Activated T-helper 17 cell treated with anti-CD3 and anti-CD28 coated beads, Interleukin-2, amount 50 U/mL, for 72 hours (primary cell): Measurements from ENCODE around the gene TEX52. TPM values are rescaled to one million over a fixed set of nuclear protein-coding genes. Genes with fewer than 3 reads are reported as not detected.

Experiments
- ATAC-seq: fragments of 150-1000 bp; cut with Tn5 transposase; replicated peaks from 2 replicates; pipeline ENCODE4 v1.10.0; 2021; ENCODE audit warnings: mild to moderate bottlenecking, moderate library complexity
- H3K27ac Mint-ChIP-seq: one replicate; pipeline ENCODE4 v1.8.0; 2022; ENCODE audit warnings: mixed read lengths
- H3K27me3 Mint-ChIP-seq: one replicate; pipeline ENCODE4 v1.8.0; 2022; ENCODE audit warnings: mixed read lengths
- H3K36me3 Mint-ChIP-seq: one replicate; pipeline ENCODE4 v1.8.0; 2022; ENCODE audit warnings: low read depth, mild to moderate bottlenecking, mixed read lengths
- H3K4me1 Mint-ChIP-seq: one replicate; pipeline ENCODE4 v1.8.0; 2022; ENCODE audit warnings: mixed read lengths
- H3K4me3 Mint-ChIP-seq: one replicate; pipeline ENCODE4 v1.8.0; 2022; ENCODE audit warnings: mild to moderate bottlenecking, mixed read lengths
- H3K9me3 Mint-ChIP-seq: one replicate; pipeline ENCODE4 v1.8.0; 2022; ENCODE audit warnings: mixed read lengths
- total RNA-seq, 2 donors: library from RNA; stranded (reverse); gene quantifications; one replicate each; pipeline ENCODE4 v1.2.3, GENCODE V29; 2022

The TEX52 gene
- total RNA-seq, result under 1 TPM in 1 of 2 donors, not detected in 1; 0.35 TPM

DNA sequence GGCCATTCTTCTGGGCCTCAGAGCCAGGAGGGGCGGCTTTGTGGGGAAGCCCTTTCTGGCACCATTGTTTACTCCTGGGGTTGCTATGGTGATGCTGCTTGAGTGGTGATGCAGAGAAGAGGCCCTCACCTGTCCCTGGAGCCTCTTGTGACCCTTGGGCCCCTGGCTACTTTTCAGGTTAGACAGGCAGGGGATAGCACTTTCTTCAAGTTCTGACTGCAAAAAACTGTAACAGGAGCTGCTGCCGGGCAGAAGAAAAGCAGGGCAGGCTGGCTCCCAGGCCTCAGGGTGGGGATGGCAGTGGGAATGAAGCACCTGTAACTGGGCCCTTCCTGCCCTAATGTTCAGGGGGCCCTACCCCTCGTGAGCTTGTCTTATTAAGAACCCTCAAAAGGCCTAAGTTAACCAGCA is at the start of gene TEX52:
Gene TEX52, minus strand, starts transcription at position 19 of the 411 bp plus-strand sequence. Its CDS starts 13 bp downstream, at position 6.
- peak; percentile 22 for ATAC-seq
- H3K4me1 Mint-ChIP-seq, result peaks cover 4% of the 10 kb centered on the region
- no peak within 1 kb of the TSS for H3K4me3 Mint-ChIP-seq
- peaks cover 43% of the 10 kb centered on the region for H3K36me3 Mint-ChIP-seq
- no peaks in the 10 kb centered on the region for H3K9me3 Mint-ChIP-seq
- H3K27ac Mint-ChIP-seq, result peak within 1 kb of the TSS; percentile 49
- H3K27me3 Mint-ChIP-seq, result no peaks in the 10 kb centered on the region

GRCh38 chr12:2904260-2904659 is 47.4 kb upstream of the TEX52 start:
- no peaks in the 10 kb centered on the region for H3K27me3 Mint-ChIP-seq
- no peak for ATAC-seq
- no peaks in the 10 kb centered on the region for H3K9me3 Mint-ChIP-seq
- no peaks in the 10 kb centered on the region for H3K4me1 Mint-ChIP-seq
- H3K36me3 Mint-ChIP-seq, result no peaks in the 10 kb centered on the region
- H3K4me3 Mint-ChIP-seq, result no peak overlapping the region
- H3K27ac Mint-ChIP-seq, result no peak overlapping the region

DNA sequence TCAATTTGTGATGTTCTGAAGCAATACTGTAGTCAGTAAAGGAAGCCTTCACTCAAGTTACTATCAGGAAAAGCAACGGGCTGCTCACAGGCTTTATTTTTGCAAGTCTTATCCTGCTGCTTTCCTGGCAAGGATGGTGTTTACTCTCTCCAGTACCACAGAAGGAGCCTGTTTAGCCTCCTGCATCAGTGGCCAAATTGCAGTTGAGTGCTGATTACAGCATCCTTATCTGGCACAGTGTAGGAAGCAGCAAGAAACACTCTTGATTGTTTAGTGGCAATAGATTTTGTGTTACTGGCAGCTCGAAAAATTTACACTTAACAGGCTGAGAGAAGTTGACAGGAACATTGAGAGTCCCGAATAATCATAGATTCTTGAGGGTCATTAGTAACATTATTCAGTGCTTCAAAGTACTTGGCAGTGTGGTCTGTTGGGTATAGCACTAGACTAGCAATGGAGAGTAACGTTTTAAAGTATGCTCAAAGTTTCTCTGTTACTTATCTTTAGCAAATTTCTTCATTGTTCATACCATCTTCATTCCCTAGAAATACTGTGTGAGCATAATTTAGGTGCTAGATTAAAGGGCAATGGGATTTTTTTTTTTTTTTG is 45.5 kb upstream of the TEX52 start:
- no peaks in the 10 kb centered on the region for H3K27me3 Mint-ChIP-seq
- H3K9me3 Mint-ChIP-seq, result no peaks in the 10 kb centered on the region
- H3K4me3 Mint-ChIP-seq, result no peak overlapping the region

DNA sequence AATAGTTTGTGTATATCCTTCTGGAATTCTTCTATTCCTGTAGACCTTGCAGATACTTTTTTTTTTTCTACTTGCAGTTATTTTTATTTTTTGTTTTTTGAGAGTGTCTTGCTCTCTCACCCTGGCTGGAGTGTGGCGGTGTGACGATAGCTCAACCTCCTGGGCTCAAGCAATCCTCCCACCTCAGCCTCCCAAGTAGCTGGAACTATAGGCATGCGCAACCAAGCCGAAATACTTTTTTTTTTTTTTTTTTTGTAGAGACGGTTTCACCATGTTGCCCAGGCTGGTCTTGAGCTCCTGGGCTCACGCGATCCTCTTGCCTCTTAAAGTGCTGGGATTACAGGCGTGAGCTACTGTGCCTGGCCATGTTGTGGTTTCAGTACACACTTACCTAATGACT is 43.8 kb upstream of the TEX52 start:
- no peaks in the 10 kb centered on the region for H3K9me3 Mint-ChIP-seq
- H3K27me3 Mint-ChIP-seq, result no peaks in the 10 kb centered on the region
- no peak overlapping the region for H3K27ac Mint-ChIP-seq
- H3K4me3 Mint-ChIP-seq, result no peak overlapping the region
- no peak for ATAC-seq
- H3K4me1 Mint-ChIP-seq, result no peaks in the 10 kb centered on the region
- no peaks in the 10 kb centered on the region for H3K36me3 Mint-ChIP-seq

More for the DNA sequence above, 45.5 kb upstream of the TEX52 start:
- Mint-ChIP-seq H3K36me3 (no peaks in the 10 kb centered on the region), H3K27ac (no peak overlapping the region), H3K4me1 (no peaks in the 10 kb centered on the region)
- ATAC-seq, result no peak

- Mint-ChIP-seq H3K4me1 (no peaks in the 10 kb centered on the region), H3K27ac (no peak overlapping the region), H3K9me3 (no peaks in the 10 kb centered on the region), H3K4me3 (no peak overlapping the region), H3K36me3 (no peaks in the 10 kb centered on the region), H3K27me3 (no peaks in the 10 kb centered on the region)
- no peak for ATAC-seq
Observed at GRCh38 chr12:2897418-2897817, 40.6 kb upstream of the TEX52 start.

DNA sequence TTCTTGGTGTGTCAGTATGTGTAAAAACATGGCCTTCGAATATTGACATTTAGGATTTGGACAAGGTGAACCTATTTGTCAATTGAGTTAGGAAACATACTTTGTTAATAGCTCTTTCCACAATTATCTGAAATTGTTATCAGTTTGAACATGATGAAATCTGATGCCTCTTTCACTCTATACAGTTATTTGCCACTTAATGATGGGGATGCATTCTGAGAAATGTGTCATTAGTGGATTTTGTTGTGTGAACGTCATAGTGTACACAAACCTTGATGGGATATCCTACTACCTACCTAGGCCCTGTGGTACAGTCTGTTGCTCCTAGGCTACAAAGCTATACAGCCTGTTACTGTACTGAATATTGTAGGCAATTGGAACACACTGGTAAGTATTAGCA is 38.7 kb upstream of the TEX52 start:
- ATAC-seq, result no peak
- Mint-ChIP-seq H3K27ac (no peak overlapping the region), H3K27me3 (no peaks in the 10 kb centered on the region), H3K4me3 (no peak overlapping the region), H3K9me3 (no peaks in the 10 kb centered on the region), H3K4me1 (peaks cover under 1% of the 10 kb centered on the region), H3K36me3 (peaks cover 4% of the 10 kb centered on the region)

DNA sequence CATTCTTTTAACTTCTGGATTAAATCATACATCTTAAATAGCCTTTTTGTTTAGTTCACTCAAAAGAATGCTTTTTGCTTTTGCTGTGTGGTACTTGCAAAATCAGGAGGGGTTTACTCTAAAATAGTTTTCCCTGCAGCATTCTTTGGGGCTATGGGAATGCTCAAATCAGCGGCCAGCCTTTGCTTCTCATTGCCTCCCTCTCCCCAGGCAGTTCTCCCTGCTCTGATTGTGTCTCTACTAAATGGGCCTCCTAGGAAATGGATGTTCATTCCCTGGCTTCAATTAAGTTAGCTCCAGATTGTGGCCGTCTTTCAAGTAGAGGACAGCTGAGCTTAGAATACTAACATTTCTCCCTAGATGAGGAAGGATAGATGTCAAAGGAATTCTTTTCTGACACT is 38.2 kb upstream of the TEX52 start:
- no peak for ATAC-seq
- H3K36me3 Mint-ChIP-seq, result peaks cover 6% of the 10 kb centered on the region
- no peak overlapping the region for H3K4me3 Mint-ChIP-seq
- H3K9me3 Mint-ChIP-seq, result no peaks in the 10 kb centered on the region
- peaks cover 5% of the 10 kb centered on the region for H3K4me1 Mint-ChIP-seq
- H3K27me3 Mint-ChIP-seq, result no peaks in the 10 kb centered on the region
- H3K27ac Mint-ChIP-seq, result no peak overlapping the region

- no peak for ATAC-seq
- Mint-ChIP-seq H3K36me3 (peaks cover 19% of the 10 kb centered on the region), H3K9me3 (no peaks in the 10 kb centered on the region), H3K27ac (no peak overlapping the region), H3K4me1 (peaks cover 11% of the 10 kb centered on the region), H3K4me3 (peak overlapping the region; percentile 36), H3K27me3 (no peaks in the 10 kb centered on the region)
Observed at GRCh38 chr12:2893007-2893406, 36.2 kb upstream of the TEX52 start.

GRCh38 chr12:2892246-2892645 is 35.4 kb upstream of the TEX52 start:
- Mint-ChIP-seq H3K4me3 (peak overlapping the region; percentile 82), H3K4me1 (peaks cover 11% of the 10 kb centered on the region), H3K9me3 (no peaks in the 10 kb centered on the region), H3K36me3 (peaks cover 27% of the 10 kb centered on the region), H3K27me3 (no peaks in the 10 kb centered on the region), H3K27ac (no peak overlapping the region)
- ATAC-seq, result no peak

GRCh38 chr12:2891240-2892053 is 34.6 kb upstream of the TEX52 start:
- Mint-ChIP-seq H3K9me3 (no peaks in the 10 kb centered on the region), H3K4me1 (peaks cover 11% of the 10 kb centered on the region), H3K27ac (peak overlapping the region; percentile 89), H3K27me3 (no peaks in the 10 kb centered on the region), H3K36me3 (peaks cover 32% of the 10 kb centered on the region), H3K4me3 (peak overlapping the region; percentile 82)
- peak; percentile 20 for ATAC-seq

GRCh38 chr12:2890388-2891239 is 33.8 kb upstream of the TEX52 start, which contains the start of gene TULP3:
TSS of gene TULP3 (plus strand) at chr12:2890891. CDS start at chr12:2890948, 57 bp downstream.
- peak; percentile 99 for ATAC-seq
- H3K27ac Mint-ChIP-seq, result peak within 1 kb of the TSS; percentile 89

GRCh38 chr12:2890001-2890387 is 33.2 kb upstream of the TEX52 start:
- peak overlapping the region; percentile 89 for H3K27ac Mint-ChIP-seq
- no peaks in the 10 kb centered on the region for H3K27me3 Mint-ChIP-seq
- H3K4me3 Mint-ChIP-seq, result peak overlapping the region; percentile 82
- peaks cover 47% of the 10 kb centered on the region for H3K36me3 Mint-ChIP-seq
- ATAC-seq, result no peak
- H3K4me1 Mint-ChIP-seq, result peaks cover 11% of the 10 kb centered on the region
- no peaks in the 10 kb centered on the region for H3K9me3 Mint-ChIP-seq

More at GRCh38 chr12:2890388-2891239, 33.8 kb upstream of the TEX52 start, which contains the start of gene TULP3:
- Mint-ChIP-seq H3K27me3 (no peaks in the 10 kb centered on the region), H3K36me3 (peaks cover 41% of the 10 kb centered on the region), H3K4me1 (peaks cover 11% of the 10 kb centered on the region), H3K4me3 (peak within 1 kb of the TSS; percentile 82), H3K9me3 (no peaks in the 10 kb centered on the region)

DNA sequence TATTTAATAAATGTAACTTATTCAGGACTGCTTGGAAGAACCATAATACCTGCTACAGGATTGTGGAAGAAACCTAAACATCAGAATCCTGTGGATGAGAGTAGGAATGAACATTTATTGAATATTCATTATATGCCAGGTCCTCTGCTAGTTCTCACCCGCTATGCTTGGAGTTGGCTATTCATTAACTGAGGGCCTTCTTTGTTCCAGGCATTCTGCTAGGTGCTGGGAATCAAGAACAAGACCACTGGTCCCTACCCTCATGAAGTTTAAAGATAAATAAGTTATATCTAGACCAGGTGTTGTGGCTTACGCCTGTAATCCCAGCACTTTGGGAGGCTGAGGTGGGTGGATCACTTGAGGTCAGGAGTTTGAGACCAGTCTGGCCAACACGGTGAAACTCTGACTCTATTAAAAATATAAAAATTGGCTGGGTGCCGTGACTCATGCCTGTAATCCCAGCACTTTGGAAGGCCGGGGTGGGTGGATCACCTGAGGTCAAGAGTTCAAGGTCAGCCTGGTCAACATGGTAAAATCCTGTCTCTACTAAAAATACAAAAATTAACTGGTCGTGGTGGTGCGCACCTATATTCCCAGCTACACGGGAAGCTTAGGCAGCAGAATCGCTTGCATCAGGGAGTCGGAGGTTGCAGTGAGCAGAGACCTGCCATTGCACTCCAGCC is 30.1 kb upstream of the TEX52 start:
- Mint-ChIP-seq H3K9me3 (no peaks in the 10 kb centered on the region), H3K27me3 (no peaks in the 10 kb centered on the region), H3K27ac (no peak overlapping the region), H3K4me1 (peaks cover 19% of the 10 kb centered on the region), H3K4me3 (no peak overlapping the region), H3K36me3 (peaks cover 67% of the 10 kb centered on the region)
- ATAC-seq, result no peak

- H3K36me3 Mint-ChIP-seq, result peaks cover 68% of the 10 kb centered on the region
- no peaks in the 10 kb centered on the region for H3K9me3 Mint-ChIP-seq
- H3K4me3 Mint-ChIP-seq, result no peak overlapping the region
- peaks cover 17% of the 10 kb centered on the region for H3K4me1 Mint-ChIP-seq
- no peaks in the 10 kb centered on the region for H3K27me3 Mint-ChIP-seq
- ATAC-seq, result no peak
- no peak overlapping the region for H3K27ac Mint-ChIP-seq
Observed at GRCh38 chr12:2884810-2885209, 28.0 kb upstream of the TEX52 start.
